ENCODE measurements around the gene TPRG1. TPM values are rescaled to one million over a fixed set of nuclear protein-coding genes. Genes with fewer than 3 reads are reported as not detected.

Gene TPRG1
- total and polyA plus RNA-seq, 9 of the 15 experiments (the other 6 are each of a cell fraction or from before 2014, with no cell fraction given) = 0.01 TPM; not detected in 8

DNA sequence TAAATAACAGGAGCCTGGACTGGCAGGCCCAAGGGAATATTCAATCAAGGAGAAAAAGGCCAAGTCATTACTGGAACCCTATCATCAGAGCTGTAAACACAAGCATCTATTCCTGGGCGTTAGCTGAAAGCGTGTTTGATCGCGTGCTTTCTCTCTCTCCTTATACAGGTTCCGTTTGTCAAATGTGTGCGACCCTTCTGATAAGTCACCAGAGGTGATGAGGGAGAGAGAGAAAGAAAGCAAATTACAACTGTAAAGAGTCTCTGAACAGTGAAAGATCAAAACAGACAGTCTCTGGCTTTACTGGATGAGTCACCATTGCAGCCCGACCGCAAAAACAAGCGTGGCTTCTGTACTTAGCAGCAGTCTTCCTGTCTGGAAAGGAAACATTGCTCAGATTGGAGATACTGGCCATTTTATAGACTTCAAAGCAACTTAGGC is 39.5 kb upstream of the TPRG1 start (continued):
- no peak for TF ChIP-seq ATF3 (IDR thresholded peaks at IDR 0.05)
- no peak for TF ChIP-seq ATF3 (CRISPR knock-in tag; conservative IDR thresholded peaks at IDR 0.05)

- CTCF ChIA-PET (ENCODE audit: low intra/inter-chr PET ratio) = no interaction called here
Measured at GRCh38 chr3:189132839-189133238, 38.9 kb upstream of the TPRG1 start.

More at GRCh38 chr3:189132839-189133238, 38.9 kb upstream of the TPRG1 start:
- Histone ChIP-seq H3K27ac (ENCODE audit: extremely low read depth, low read depth, low read length) (no peak overlapping the region), H3K4me1 (replicated peaks in 1 of 2; ENCODE audit: control insufficient read depth in 2 of 2, insufficient read depth in 2 of 2, low read length in 2 of 2) (no peaks in the 10 kb centered on the region), H3K9ac (ENCODE audit: insufficient read depth in 1 of 2, low read depth in 2 of 2, low read length in 2 of 2) (no peak overlapping the region), H3K79me2 (ENCODE audit: control insufficient read depth, insufficient read depth, low read length) (no peaks in the 10 kb centered on the region), H2AFZ (ENCODE audit: low read depth, low read length) (no peak overlapping the region), H3K4me3 (no peak overlapping the region), H3K4me2 (ENCODE audit: insufficient read depth, low read length) (no peak overlapping the region), H3K9me3 (replicated peaks; ENCODE audit: control insufficient read depth, insufficient read depth, low read depth, low read length) (no peaks in the 10 kb centered on the region; the same call in 1 of the 2 replicates), H3K9me1 (ENCODE audit: control insufficient read depth, insufficient read depth, low read length) (no peaks in the 10 kb centered on the region), H3K27me3 (ENCODE audit: control insufficient read depth in 2 of 2, insufficient read depth in 2 of 2, low read length in 2 of 2) (no peaks in the 10 kb centered on the region), H3K36me3 (ENCODE audit: control insufficient read depth, insufficient read depth, low read length) (no peaks in the 10 kb centered on the region), H4K20me1 (replicated peaks; ENCODE audit: control insufficient read depth, insufficient read depth, low read length) (no peaks in the 10 kb centered on the region)
- DNase-seq (ENCODE audit: extremely low read depth in 1 of 4, low spot score in 3 of 4) (no peak), FAIRE-seq (no peak), ATAC-seq (no peak)
- WGBS (ENCODE audit: insufficient coverage, low coverage, missing lambda C conversion rate) = 0% methylated on average over 2 of the region's 2 CpGs
- in situ Hi-C loops (cut with MboI) = loop anchor here (25.0 kb wide), 1 partner anchor 1396 kb away; the partner anchor contains the start of gene BCL6
- no TSS peak for BruUV-seq (replicated peaks)
- intact Hi-C loops (cut with micrococcal nuclease) = no loop called here
- no peak for TF ChIP-seq ADNP (tag; IDR thresholded peaks at IDR 0.05)
- no peak for TF ChIP-seq ILK (tag; IDR thresholded peaks at IDR 0.05; ENCODE audit: borderline replicate concordance, low read depth)
- TF ChIP-seq EZH2 (IDR thresholded peaks at IDR 0.05; ENCODE audit: borderline replicate concordance, low read depth, low read length) = no peak
- no peak for TF ChIP-seq RBM25 (IDR thresholded peaks at IDR 0.05; ENCODE audit: low read depth, low read length, severe bottlenecking)
- no peak for TF ChIP-seq SP1 (CRISPR knock-in tag; IDR thresholded peaks at IDR 0.05)
- TF ChIP-seq SRSF1 (IDR thresholded peaks at IDR 0.05; ENCODE audit: low read depth, low read length) = no peak
- TF ChIP-seq CREB3L1 (IDR thresholded peaks at IDR 0.05; ENCODE audit: borderline replicate concordance, low read depth) = no peak
- TF ChIP-seq ZNF12 (CRISPR knock-in tag; IDR thresholded peaks at IDR 0.05) = no peak
- POLR2A ChIA-PET = no interaction called here

Measured in K562 (cell line).